ENCODE results near the gene PSMD13.
A peak's percentile ranks its signal among the peaks of the same experiment; 100 is the strongest.

Gene PSMD13

DNA sequence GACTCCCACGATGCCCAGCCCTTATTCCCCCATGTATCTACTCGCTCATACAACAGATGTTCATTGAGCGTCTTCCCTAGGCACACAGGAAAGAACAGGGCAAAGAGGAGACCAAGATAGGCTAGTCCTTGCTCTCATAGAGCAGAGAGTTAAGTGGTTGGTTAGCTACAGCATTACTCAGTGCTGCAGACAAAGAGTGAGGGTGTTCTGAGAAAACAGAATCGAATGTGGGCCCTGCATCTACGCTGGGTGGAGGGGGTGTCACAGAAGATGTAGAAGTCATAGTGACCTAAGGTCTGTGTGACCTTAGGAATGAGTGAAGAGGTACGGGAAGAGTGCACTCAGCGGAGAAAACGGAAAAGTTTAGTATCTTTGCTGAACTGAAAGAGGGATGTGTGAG lies 12.3 kb downstream of the PSMD13 start:
- DNase-seq (ENCODE audit: low read depth, low spot score): no peak

GRCh38 chr11:250274-250673 lies 13.5 kb downstream of the PSMD13 start:
- no peak for DNase-seq (ENCODE audit: low read depth, low spot score)

GRCh38 chr11:250740-251299 lies 14.0 kb downstream of the PSMD13 start:
- DNase-seq (ENCODE audit: low read depth, low spot score): no peak

- DNase-seq (ENCODE audit: low read depth, low spot score): no peak
Observed at GRCh38 chr11:251550-251949, 14.8 kb downstream of the PSMD13 start.

DNA sequence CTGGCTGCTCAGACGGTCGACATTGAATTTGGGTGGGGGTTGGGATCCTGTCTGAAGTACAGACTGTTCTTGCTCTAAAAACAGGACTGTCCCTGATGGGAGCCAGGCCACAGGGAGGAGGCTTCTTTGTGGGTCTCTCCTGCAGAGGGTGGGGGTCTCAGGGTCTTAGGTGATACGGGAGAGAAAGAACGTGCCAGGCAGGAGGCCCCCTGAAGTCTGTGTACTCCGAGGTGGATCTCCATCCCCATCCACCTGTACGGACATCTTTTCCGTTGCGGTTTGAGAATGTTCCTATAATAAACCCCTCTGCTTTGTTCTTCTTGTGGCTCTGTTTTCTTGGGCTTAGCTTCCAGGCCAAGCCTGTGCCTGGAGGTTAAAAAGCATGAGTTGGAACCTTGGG lies 15.9 kb downstream of the PSMD13 start:
- no peak for DNase-seq (ENCODE audit: low read depth, low spot score)

DNA sequence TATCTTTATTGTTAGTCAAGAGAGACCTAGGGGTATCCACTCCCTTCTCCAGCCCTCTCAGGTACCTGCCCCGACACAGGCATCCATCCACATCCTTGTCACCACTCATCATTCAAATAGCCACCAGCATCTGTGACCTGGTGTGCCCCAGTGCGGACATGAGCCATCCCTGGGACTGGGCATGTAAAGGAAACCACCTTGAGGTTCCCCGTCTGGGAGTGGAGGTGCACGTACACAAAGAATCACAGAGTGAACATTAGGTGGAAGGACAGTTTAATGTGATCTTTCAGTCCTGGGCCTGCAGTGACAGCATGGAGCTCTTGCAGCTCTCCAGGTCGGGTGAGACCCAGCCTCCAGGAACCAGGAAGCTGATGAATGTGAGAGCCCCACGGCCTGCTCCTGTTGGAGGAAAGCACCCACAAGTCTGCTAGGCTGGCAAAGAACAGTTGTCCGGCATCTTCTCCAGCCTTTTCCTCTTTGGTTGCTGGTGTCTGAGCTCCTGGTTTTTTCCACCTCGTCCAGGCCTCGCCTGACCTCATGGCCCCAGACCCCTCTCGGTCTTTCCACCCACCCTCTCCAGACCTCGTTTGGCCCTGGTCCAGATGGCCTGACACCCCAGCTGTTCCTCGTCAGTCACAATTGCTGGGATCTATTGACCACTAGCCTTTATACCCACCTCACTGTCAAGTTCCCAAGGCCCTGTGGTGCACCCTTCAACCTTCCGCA lies 16.5 kb downstream of the PSMD13 start:
- DNase-seq (ENCODE audit: low read depth, low spot score): no peak

DNA sequence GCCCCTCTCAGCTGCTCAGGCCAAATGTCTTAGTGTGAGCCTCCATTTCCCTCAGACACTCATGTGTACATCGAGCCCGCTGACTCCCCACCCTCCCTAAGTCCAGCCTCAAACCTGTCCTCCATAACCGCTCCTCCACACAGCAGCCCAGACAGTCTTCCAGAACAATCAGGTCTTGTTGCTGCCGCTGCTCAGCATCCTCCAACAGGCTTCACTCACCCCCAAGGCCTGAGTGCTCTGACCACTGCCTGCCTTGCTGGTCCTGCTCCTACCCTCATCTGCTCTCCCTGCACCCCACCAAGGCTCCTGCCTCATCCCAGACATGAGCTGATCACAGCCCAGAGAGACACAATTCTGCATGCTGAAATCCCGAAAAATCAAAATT lies 17.1 kb downstream of the PSMD13 start:
- DNase-seq (ENCODE audit: low read depth, low spot score): no peak

GRCh38 chr11:255176-255575 lies 18.4 kb downstream of the PSMD13 start:
- DNase-seq (ENCODE audit: low read depth, low spot score): no peak

GRCh38 chr11:255816-256215 lies 19.0 kb downstream of the PSMD13 start:
- no peak for DNase-seq (ENCODE audit: low read depth, low spot score)

- DNase-seq (ENCODE audit: low read depth, low spot score): no peak
Observed at GRCh38 chr11:256952-257737, 20.4 kb downstream of the PSMD13 start.

DNA sequence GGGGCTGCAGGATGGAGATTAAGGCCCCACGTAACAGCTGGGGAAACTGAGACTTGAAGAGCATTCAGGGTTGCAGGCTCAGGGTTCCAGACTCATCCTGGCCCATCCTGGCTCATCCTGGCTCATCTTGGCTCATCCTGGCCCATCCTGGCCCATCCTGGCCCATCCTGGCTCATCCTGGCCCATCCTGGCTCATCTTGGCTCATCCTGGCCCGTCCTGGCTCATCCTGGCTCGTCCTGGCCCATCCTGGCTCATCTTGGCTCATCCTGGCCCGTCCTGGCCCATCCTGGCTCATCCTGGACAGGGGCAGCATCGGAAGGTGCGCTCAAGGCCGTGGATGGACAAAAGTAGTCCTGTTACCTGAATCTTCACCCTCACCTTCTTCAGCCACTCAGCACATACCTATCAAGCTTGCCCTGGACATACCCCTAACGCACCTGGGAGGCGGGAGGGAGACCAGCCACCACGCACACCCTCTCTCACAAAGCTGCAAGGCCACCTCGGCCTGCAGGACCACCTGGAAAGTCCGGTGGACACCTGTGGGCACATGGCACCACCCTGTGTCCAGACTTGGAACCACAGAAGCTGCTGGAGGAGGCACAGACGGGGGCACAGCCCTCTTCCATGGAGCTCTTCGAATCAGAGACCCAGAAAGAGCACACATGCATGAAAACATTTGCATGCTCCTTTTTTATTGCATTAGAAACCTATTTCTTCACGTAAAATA lies 21.2 kb downstream of the PSMD13 start:
- DNase-seq (ENCODE audit: low read depth, low spot score): no peak

GRCh38 chr11:259413-259812 lies 22.6 kb downstream of the PSMD13 start:
- DNase-seq (ENCODE audit: low read depth, low spot score): no peak

DNA sequence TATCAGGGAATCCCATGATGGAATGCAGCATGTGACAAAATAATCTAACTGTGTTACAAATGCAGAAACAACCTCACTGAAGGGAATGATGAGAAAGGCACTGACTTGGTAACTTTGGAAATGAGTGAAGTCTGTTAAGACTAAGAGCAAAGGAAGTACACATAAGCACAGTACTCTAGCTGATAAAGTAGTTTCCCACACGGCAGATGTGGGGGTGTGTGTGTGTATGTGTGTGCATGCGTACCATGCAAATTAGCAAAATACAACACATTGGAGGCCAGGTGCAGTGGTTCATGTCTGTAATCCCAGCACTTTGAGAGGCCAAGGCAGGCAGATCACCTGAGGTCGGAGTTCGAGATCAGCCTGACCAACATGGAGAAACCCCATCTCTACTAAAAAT lies 24.8 kb downstream of the PSMD13 start:
- no peak for DNase-seq (ENCODE audit: low read depth, low spot score)

DNA sequence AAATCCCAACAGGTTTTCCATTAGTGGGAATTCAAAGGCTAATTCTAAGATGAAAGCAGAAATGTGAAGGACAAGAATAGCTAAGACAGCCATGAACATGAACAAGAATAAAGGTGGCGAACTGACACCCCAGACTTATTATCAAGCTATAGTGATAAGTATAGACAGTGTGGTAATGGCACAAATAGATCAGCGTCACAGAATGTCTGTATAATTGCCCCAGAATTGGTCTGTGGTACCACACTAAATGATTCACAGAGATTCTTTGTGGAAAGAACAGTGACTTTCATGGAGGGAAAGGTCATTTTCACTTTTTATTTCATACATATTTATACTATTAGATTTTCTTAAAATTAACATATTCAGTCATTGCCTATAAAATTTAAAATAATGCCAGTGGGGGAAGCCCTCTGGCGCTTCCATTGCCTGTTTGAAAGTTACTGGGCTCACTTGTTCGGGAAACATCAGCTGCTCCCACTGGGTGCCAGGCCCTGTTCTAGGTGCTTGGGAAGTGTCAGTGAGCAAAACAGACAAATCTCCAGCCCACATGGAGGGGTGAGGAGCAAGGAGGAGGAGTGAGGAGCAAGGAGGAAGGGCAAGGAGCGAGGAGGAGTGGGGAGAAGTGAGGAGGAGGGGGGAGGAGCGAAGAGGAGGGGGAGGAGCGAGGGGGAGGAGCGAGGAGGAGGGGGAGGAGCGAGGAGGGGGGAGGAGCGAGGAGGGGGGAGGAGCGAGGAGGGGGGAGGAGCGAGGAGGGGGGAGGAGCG lies 30.1 kb downstream of the PSMD13 start:
- DNase-seq (ENCODE audit: low read depth, low spot score): no peak

GRCh38 chr11:267491-267994 lies 30.8 kb downstream of the PSMD13 start:
- DNase-seq (ENCODE audit: low read depth, low spot score): no peak

DNA sequence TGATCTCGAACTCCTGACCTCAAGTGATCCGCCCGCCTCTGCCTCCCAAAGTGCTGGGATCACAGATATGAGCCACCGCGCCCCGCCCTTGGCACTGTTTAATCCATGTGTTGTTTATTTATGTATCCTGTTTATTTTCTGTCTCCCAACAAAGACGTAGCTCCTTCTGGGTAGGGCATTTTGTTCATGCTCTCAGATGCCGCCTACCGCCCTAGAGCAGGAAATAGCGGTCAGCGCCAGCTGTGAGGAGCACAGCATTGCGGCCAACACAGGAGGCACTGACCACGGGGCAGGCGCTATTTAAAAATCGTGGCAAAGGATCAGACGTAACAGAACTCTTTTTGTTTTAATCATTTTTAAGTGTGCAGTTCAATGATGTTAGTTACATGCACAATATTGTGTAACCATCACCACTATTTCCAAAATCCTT lies 32.0 kb downstream of the PSMD13 start:
- peak; percentile 15 for DNase-seq (ENCODE audit: low read depth, low spot score)

DNA sequence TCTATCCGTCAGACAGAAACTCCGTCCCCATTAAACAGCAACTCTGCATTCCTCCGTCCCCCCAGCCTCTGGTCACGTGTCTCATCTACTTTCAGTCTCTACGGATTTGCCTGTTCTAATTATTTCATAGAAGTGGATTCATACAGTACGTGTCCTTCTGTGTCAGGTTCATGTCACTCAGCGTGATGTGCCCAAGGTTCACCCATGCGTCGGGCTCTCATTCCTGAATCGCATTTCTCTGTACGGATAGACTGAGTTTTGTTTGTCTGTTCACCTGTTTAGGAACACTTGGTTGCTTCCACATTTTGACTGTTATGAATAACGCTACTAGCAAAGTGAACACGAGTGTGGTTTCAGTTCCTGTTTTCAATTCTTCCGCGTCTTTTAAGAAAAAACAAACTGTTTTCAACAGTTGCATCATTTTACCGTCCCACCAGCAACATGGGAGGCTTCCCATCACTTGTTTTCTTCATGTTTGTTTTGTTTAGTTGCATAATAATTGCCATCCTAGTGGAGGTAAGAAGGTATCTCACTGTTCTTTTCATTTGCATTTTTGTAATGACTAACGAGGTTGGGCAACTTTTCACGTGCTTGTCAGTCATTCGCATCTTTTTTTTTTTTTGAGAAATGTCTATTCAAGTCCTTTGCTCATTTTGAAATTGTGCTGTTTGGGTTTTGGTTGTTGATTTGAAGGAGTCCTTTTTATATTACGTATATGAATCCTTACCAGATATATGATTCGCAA lies 32.5 kb downstream of the PSMD13 start:
- no peak for DNase-seq (ENCODE audit: low read depth, low spot score)

DNA sequence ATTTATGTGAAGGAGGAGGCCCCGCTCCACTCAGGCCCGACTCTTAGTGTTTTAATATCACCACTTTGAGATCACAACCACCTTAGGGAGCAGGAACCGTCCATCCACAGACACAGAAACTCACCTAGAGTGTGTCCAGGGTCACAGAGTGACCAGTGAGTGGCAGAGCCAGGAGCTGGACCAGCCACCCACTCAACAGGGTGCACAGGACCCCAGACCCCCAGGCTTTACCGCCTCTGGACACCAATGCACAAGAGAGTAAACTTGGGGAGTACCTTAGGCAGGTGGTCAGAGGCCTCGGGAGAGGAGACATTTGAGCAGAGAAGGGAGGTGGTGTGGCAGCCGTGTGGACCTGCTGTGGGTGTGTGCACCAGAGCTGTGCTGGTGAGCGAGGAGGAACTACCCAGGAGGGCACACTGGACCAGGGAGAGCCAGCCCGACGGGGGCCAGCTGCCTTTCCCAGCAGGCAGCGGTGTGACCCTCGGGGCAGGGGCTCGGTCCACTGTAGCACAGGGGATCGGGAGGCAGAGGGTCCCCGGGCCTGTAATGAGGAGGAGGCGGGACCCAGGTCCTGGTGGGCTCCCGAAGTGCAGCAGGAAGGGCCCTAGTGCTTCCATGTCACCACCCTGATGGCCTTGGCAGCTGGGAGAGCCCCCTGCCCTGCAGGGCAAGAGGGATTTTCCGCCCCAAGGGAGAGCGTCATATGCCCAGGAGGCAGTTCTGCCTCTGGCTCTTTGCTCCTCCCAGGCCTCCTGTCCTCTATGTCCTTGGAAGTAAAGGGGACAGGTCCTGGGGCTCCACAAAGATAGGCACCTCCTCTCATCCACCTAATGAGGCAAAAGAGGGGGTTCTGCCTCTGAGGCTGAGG lies 33.9 kb downstream of the PSMD13 start:
- no peak for DNase-seq (ENCODE audit: low read depth, low spot score)

- no peak for DNase-seq (ENCODE audit: low read depth, low spot score)
Observed at GRCh38 chr11:271319-271715, 34.5 kb downstream of the PSMD13 start.

Measured in smooth muscle cell of the brain vasculature (primary cell).